Measurements from ENCODE around the gene ERGIC1.

The ERGIC1 gene

DNA sequence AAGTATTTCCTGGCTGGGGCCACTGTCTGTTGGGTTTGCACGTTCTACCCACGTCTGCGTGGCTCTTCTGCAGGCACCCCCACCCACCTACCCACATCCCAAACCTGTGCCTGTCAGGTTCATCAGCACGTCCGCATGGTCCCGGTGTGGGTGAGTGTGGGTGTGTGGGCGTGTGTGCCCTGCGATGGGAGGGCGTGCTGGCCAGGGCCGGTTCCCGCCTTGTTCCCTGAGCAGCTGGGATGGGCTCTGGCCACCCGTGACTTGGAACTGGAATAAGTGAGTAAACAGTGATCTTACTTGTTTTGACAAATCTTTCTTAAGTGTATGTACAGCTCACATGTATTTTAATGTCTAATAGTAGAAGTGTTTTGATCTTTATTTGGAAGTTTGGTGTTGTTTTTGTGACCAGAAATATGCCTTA, 20.4 kb downstream of the ERGIC1 start:
- TF ChIP-seq, protein P1, sequence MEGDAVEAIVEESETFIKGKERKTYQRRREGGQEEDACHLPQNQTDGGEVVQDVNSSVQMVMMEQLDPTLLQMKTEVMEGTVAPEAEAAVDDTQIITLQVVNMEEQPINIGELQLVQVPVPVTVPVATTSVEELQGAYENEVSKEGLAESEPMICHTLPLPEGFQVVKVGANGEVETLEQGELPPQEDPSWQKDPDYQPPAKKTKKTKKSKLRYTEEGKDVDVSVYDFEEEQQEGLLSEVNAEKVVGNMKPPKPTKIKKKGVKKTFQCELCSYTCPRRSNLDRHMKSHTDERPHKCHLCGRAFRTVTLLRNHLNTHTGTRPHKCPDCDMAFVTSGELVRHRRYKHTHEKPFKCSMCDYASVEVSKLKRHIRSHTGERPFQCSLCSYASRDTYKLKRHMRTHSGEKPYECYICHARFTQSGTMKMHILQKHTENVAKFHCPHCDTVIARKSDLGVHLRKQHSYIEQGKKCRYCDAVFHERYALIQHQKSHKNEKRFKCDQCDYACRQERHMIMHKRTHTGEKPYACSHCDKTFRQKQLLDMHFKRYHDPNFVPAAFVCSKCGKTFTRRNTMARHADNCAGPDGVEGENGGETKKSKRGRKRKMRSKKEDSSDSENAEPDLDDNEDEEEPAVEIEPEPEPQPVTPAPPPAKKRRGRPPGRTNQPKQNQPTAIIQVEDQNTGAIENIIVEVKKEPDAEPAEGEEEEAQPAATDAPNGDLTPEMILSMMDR (conservative IDR thresholded peaks at IDR 0.05; ENCODE audit: control insufficient read depth, insufficient read depth, low read depth, low read length), result no peak
- DNase-seq (ENCODE audit: low read depth), result peak; percentile 82
- H3K4me3 ChIP-seq (ENCODE audit: control insufficient read depth, low read depth, low read length), result no peak overlapping the region

DNA sequence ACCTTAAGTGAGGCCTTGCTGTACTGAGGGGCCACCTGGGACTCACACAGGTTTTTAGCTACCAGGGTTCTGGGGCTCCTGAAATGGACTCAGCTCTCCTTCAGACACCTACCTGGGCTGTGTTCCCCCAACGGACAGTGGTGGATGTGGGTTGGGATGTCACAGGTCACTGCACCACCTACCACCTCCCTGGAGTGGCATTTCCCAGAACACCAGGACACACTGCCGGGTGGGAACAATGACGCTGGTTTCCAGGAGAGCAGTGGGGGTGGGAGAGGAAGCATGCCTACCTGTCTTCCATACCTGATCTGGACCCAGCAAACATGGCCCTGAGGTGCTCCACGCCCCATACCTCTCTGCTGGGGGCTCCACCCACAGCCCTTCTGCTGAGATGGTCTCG, 20.9 kb downstream of the ERGIC1 start:
- no peak for DNase-seq (ENCODE audit: low read depth)
- H3K4me3 ChIP-seq (ENCODE audit: control insufficient read depth, low read depth, low read length), result no peak overlapping the region
- TF ChIP-seq, protein P1 (conservative IDR thresholded peaks at IDR 0.05; ENCODE audit: control insufficient read depth, insufficient read depth, low read depth, low read length), result no peak

DNA sequence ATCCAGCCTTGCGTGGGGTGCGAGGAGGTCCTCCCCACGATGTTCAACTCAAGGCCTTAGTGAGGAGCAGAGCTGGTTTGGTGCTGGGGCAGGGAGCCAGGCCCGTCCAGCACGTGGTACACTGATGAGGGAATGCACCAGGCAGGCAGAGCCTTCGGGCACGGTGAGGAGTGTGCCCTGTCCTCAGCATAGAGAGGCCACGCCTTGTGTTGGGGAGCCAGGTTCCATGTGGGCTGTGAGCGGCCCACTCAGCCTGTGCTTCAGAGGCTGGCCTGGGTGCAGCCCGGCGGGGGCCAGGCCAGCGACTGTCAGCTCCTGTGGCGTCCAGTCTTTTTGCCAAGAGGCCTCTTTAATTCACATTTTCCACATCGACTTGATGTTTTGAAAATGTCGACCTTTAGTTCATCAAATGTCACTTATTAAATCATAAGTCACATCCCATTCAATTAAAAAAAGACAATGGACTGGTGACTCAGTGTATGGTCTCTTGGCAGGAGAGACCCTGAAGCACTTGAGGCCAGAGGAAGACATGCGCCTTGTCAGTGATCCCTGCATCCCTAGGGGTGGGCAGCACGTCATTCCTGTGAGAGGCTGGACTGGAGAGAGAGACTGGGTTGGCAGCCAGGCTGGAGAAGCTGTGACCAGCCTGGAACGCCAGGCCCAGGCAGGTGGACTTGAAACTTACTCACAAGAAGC, 21.7 kb downstream of the ERGIC1 start:
- TF ChIP-seq, protein P1 (conservative IDR thresholded peaks at IDR 0.05; ENCODE audit: control insufficient read depth, insufficient read depth, low read depth, low read length), result no peak
- peak; percentile 78 for DNase-seq (ENCODE audit: low read depth)
- H3K4me3 ChIP-seq (ENCODE audit: control insufficient read depth, low read depth, low read length), result no peak overlapping the region

DNA sequence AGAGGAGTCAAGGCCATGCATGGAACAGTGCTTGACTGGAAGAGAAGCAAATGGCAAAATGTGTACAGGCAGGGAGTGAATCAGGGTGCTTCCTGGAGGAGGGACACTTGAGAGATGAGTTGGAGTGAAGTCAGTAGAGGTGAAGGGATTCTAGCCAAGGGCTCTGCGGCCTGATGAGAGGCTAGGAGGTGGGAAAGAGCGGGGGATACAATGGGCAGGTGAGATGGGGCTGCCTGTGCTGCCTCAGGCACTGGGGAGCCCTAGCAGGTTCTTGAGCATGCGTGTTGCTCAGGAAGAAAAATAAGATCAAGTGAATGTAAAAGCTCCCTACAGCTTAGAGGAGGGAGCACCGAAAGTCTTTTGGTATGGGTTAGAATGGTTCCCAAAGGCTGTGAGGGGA, 22.3 kb downstream of the ERGIC1 start:
- DNase-seq (ENCODE audit: low read depth), result no peak
- no peak overlapping the region for H3K4me3 ChIP-seq (ENCODE audit: control insufficient read depth, low read depth, low read length)
- TF ChIP-seq, protein P1 (conservative IDR thresholded peaks at IDR 0.05; ENCODE audit: control insufficient read depth, insufficient read depth, low read depth, low read length), result no peak

DNA sequence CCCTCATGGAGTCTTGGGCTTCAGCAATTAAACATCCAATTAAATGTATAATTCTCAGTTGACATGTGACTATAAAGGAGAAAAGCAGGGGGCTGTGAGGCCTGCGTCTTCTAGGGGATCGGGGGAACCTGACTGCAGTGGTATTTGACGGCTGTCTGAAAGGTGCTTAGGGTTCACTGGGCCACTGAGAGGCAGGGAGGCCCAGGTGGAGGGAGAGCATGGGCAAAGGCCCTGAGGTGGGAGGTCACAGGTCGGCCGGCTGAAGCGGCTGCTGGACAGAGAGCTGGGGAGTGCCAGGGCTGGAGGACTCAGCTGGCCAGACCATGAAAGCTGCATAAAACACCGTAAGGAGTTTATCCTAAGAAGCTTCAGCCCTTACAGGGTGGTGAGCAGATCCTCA, 23.9 kb downstream of the ERGIC1 start:
- no peak overlapping the region for H3K4me3 ChIP-seq (ENCODE audit: control insufficient read depth, low read depth, low read length)
- TF ChIP-seq, protein P1 (conservative IDR thresholded peaks at IDR 0.05; ENCODE audit: control insufficient read depth, insufficient read depth, low read depth, low read length), result no peak
- no peak for DNase-seq (ENCODE audit: low read depth)

DNA sequence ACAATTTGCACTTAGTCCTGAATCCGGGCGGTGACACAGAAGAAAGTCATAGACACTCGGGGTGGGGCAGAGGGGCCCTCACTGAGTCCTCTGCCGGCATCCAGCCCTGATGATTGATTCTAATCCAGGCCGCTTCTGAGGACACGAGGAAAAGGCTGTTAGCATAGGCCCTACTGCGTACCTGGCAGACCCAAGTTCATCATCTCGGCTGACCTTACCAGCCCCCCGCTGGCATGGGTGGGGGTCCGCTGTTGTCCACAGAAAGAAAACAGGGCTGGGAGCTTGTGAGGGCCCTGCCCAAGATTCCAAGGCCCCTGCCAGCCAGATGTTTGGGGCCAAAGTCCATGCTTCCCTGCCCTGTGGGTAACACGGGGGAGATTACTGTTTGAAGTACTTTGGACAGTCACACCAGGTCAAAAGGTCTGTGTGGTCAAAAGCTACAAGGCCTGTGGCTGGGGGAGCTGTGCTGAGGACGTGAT, 24.5 kb downstream of the ERGIC1 start:
- no peak overlapping the region for H3K4me3 ChIP-seq (ENCODE audit: control insufficient read depth, low read depth, low read length)
- peak; percentile 81 for DNase-seq (ENCODE audit: low read depth)
- TF ChIP-seq, protein P1 (conservative IDR thresholded peaks at IDR 0.05; ENCODE audit: control insufficient read depth, insufficient read depth, low read depth, low read length), result no peak
